ENCODE results near the gene CCDC116.
A peak's percentile ranks its signal among the peaks of the same experiment; 100 is the strongest.
"Not testable (repeated sequence)": the region's sequence is repeated elsewhere in the genome, so short reads cannot be mapped to it uniquely, and the experiment has no call there.

CCDC116 gene, protein sequence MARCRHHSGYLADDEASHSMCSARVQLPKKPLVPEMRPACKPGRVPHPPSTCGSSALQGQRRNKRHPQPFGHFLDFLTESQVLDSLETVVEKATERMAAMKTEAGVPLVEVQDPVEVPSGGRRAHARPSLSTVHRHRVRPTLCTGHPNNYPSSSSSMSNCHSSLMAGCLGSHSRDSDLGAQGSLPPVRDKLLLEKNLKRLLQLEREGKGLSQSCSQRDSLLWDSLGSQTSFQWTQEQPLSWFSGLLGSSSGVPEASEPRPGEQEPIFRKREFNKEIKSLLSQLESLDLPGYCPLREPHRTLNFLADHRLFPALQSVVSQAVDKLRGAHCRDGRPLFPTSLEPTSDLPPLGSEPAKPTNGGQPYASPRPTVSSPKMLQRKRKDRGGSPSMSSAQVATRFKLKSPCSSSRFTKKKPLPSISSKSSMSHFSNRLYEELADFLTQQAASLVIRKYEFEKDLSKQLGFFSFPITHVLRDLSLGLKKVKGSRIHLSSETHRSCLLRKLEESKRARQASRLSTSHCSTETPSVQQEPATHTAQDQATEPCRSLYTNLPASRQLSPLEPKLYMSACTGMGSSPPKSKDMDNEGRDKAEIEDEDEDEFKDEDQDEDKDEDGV

DNA sequence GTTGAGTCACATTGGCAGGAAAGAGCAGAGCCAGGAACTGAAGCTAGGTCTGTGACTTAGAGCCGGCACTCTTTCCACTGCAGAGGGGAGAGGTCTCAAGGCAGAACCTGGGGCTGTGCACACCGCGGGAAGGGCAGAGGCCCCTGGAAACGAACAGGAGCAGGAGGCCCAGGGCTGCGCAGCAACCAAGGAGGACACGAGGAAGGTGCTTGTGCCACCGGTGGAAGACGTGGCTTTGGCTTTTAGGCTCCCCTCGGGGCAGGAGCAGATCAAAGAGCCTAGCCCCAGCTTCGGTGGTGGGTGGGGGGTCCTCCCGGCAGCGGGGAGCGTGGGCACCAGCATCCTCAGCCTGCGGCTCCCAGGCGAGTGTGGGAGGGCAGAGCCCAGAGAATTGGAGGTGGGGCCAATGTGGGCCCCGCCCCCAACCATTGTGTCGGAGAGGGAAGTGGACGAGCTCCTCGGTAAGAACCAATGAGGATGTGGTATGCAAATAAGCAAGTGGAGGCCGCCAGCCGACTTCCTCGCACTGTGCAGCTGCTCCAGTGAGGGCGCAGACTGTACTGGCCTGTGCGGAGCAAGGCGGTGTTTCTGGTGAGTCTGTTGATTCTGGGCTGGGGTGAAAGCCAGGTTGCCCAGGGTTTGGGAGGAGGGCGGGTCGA, at the start of gene CCDC116:
CCDC116 (plus strand) TSS at position 524 of the 659 bp plus-strand sequence. CDS start 422 bp downstream, outside the sequence.
- DNase-seq, result peak; percentile 73

DNA sequence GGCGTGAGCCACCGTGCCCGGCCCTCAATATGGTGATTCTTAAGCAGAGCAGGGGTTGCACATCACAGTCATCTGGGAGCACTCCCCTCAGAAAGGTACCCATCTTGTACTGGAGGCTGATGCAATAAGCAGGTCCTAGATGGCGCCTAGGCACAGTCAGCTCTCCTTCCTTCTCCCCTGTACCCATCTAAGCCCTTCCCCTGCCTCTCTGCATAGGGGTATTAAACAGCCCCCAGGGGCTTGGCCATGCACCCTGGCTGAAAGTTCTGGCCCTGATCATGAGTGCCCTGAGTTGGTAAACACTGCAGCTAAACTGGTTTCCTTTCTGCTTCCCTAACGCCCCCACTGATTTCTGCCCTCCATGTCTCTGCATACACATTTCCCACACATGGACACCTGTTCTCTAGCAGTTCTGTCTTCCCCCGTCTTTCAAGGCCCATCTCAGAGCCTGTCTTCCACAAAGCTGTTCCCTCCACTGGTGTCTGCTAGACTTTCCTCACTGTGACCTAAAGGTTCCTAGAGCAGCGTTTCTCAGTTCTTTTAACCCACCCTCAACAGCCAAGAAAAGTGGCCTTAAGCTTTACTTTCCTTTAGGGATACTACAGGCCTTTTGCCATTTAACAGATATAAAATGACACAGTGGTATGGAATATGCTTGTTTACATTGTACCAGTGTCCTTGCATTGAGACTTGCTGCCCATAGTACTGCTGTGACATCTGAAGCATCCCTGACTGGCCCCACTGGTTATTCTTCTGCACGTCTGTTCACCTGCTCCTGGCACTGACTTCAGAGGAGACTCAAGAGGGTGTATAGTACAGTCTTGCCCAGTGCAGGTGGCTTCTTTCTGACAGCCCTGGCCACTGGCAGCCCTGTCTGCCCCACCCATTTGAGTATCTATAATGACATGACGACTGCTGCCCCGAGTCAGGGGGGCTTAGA, 49.5 kb upstream of the CCDC116 start:
- DNase-seq, result no peak

DNA sequence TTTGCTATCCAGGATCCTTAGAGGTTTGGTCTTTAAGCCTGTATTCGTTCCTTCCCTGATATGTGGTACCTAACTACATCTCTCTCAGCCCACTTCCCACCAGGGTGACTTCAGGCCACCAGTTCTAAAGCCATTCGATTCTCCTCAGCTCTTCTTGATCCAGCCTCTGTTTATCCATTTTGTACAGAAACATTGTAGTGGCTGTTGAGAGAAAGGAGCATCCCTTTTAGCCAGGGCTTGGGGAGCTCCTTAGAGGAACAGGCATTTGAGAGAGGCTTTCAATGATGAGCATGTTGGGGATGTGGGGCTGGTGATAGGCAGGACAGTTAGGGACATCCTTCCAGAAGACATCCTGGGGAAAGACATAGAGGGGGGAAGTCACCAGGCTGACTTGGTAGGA, 47.2 kb upstream of the CCDC116 start:
- DNase-seq, result no peak

DNA sequence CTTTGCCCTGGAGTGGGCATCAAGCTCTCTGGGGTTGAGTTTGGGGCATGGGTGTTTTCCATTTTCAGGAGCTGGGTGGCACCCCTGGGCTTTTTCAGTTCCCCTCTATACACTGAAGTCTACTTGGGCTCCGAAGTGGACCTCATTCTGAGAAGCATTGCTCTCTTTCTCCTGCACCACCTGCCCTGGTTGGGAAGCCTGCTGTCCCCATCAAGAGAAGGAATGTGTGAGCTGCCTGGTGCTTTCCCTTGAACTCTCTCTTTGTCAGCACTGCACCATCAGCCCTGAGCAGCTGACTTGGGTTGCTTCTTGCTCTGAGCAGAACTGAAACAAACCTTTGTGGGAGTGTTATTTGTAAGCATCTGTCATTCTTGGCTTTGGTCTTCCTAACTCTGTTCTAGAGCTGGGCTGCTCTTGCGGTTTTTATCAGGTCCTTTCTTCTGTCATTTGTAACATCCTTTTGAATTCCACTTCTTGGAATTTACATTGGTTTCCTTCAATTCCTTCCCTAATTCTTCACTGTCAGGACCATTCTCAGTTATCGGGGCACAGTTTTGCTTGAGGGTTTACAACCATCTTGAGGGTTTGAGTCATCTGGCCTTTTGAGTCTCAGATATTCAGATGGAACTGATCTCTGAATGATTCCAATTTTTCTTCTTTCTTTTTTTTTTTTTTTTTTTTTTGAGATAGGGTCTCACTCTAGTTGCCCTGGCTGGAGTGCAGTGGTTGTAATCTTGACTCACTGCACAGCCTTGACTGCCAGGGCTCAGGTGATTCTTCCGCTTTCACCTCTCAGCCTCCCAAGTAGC, 44.6 kb upstream of the CCDC116 start:
- DNase-seq, result no peak

DNA sequence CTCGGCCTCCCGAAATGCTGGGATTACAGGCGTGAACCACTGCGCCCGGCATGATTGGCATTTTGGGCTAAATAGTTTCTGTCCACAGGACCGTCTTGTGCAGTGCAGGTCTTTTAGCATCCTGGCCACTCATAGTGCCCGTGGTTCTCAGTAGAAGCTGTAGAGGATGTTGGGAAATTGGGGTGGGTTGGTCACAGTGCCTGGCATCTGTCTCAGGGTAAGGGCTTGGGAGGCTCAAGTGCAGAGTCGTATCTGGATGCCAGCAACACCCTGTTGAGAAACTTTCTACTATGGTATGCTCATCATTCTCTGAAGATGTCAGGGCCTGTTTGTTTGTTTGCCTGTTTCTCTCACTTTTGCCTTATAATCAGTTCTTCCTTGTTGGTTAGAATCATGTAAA, 43.2 kb upstream of the CCDC116 start:
- no peak for DNase-seq

DNA sequence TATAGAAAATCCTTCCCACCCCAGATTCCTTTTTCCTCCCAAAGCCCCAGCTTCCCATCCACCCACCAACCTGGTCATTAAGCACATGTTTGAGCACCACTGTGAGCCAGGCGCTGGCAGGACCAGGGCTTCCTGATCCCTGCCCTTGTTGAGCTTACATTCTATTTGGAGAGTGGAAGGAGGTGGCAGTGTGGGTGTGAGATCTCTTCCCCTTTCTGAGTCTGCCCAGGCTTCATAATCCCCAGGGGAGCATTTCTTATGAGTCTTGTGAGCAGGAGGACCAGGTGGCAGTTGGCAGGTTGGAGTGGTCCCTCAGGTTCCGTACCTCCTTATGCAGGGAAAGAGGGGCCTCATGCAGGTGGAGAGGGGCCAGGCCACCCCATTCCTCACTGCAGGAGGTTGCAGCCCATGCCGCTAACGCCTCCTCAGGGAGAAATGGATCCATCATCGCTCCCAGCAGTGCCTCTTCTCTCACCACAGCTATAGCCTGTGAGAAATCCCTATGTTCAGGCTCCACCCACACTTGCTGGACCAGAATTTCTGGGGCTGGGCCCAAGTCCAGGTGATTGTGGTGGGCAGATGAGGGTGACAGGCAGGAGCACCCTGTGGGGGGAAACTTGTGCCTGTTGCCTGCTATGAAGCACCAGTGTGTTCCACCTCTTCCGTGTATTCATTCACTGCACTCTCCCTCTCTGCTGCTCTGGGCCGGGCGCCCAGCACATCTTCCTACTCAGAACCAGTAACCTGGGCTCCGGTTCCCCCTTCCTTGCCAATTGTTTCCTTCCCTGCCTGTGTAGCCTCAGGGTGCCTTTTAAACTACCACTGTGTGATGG, 41.5 kb upstream of the CCDC116 start:
- DNase-seq, result no peak

DNA sequence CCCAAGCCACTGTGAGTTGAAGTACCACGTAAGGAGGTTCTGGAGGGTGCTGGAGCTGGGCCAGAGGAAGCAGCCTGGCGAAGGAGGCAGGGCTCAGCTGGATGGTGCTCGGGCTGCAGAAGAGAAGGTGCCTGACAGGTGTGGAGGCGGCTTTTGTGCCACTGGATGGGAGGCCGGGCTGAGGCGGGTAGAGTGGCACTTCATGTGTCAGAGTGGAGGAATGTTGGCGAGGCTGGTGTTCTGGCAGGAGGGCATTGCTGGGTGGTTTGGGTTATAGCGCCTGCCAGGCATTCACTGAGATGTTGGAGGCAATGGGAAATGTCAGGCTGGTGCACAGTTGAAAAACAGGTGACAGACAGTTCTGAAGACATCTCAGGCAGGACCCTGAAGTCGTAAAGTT, 40.9 kb upstream of the CCDC116 start:
- no peak for DNase-seq

DNA sequence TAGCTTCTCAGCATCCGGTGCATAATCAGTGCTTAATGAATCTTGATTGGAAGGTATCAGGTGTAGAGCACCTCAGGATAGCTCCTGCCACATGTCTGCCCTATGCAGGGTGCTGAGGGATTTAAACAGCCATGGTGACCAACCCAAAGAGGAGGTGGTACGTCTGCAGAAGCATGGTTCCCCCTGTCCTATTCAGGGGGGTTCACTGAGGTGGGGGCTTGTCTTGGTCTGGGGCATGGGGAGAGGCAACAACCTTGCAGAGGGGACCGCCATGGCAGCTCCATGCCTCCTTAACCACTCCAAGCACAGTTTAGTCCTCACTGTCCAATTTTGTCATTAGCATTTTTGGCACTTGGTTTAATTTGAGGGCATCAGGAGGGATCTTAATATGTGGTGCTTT, 40.1 kb upstream of the CCDC116 start:
- DNase-seq, result no peak

DNA sequence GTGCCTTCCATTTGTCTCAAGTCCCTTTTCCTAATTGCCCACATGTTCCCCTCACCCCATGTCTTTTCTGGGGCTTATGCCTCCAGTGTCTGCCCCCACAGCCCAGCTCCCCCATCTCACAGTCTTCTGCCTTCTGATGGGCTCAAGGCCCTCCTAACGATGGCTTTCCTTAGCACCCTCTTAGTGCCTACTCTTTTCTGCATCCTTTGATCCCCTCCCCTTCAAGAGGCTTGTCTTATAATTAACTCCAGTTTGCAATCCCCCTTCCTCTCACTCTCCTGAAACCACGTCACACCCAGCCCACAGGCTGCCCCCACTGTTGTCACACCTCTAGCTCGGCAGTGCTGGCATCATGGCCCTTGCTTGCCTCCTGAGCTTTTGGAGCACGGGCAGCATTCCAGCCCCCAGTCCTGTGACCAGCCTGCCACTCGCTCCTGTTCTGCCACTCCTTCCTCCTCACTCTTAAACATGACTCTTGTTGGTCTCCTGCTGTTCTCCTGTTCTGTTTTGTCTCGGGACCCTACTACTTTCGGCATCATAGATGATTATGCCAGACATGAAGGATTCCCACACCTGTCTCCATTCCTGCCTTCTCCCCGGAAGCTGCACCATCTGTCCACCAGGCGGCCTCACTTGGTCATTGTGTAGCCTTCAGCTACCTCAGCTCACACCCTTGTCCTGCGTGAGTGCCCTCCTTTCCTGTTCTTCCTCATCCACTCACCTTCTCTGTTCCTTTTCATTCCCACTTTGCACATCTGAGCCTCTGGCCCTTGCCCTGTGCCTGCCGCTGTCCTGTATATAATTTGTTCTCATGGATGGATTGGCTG, 38.9 kb upstream of the CCDC116 start:
- DNase-seq, result no peak

DNA sequence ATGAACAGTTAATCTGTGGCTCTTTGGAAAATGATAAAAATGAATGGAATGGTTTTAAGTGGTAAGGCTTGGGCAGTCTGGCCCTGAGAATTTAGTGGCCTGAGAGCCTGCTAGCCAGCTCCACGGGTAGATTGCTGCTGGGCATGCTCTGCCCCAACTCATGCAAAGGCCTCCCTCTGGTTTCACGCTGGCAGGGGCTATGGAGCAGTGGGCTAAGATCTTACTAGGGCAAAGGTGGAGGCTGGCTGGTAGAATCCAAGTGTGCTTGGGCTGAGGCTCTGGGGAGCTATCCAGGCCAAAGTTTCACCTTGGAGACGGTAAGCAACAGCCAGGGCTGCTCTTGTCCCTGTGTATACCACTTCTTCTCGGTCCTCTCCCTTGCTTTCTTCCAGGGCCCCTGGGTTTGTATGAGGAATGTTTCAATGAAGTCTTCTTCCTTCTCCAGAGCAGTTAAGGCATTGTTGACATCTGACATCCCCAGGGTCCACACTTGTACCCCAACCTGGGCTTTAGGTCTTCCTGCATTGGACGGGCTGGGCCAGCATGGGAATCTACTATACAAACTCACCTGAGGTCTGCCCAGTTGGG, 37.6 kb upstream of the CCDC116 start:
- no peak for DNase-seq

DNA sequence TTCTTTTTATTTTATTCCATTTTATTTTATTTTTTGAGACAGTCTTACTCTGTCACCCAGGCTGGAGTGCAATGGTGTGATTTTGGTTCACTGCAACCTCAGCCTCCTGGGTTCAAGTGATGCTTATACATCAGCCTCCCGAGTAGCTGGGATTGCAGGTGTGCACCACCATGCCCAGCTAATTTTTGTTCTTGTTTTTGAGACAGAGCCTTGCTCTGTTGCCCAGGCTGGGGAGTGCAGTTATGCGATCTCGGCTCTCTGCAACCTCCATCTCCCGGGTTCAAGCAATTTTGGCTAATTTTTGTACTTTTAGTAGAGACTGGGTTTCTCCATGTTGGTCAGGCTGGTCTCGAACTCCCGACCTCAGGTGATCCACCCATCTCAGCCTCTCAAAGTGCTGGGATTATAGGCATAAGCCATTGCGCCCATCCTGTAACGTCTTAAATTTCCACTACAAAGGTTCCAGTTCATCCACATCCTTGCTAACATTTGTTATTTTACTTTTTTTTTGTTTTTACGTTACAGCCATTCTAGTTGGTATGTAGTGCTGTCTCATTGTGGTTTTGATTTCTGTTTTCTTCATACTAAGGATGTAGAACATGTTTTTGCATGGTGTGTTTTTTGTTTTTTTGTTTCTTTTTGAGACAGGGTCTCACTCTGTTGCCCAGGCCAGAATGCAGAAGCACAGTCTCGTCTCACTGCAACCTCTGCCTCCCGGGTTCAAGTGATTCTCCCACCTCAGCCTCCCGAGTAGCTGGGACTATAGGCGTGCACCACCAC, 36.0 kb upstream of the CCDC116 start:
- DNase-seq, result not testable (repeated sequence)

DNA sequence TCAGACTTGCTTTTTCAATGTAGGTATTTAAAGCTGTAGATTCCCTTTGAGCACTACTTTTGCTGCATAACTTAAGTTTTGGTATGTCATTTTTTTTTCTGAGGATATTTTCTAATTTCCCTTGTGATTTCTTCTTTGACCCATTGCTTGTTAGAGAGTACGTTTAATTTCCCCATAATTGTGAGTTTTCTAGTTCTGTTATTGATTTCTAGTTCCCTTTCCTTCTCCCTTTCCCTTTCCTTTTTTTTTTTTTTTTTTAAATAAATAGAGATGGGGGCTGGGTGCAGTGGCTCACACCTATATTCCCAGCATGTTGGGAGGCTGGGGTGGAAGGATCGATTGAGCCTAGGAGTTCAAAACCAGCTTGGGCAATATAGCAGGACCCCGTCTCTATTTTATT, 34.3 kb upstream of the CCDC116 start:
- no peak for DNase-seq

DNA sequence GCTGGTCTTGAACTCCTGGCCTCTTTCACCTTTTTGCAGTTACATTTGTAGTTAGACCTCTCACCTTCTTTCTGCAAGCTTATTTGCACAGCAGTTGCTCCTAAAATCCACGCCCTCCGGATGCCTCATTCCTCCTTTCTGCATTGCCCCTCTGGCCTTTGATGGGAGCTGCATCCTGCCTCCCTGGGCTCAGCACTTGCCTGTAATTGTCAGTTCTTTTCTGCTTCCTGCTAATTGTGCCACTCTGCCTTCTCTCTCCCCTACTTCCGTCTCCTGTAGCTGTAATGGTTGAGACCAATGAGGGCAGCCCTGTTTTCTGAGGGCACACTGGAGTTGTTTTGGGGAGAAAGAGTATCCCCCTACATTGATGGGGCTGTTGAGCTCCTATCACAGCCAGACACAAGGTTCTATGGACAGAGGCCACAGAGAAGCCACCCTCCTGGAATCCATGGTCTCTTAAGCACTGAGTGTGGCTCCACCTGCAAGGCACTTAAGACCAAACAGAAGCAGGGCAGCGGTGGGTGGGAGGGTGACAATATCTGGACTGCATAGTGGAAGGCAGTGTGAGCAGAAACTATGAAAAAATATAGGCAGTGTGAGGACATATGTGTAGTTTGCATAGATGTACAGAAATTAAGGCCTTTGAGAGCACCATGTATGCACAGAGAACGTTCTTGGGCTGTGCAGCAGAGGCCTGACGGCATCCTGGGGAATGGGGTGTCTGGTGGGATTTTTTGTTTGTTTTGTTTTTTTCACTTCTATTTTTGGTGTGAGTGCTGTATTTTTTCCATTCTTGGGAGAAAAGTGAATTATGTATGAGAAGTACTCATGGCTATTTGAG, 33.3 kb upstream of the CCDC116 start:
- DNase-seq, result no peak

DNA sequence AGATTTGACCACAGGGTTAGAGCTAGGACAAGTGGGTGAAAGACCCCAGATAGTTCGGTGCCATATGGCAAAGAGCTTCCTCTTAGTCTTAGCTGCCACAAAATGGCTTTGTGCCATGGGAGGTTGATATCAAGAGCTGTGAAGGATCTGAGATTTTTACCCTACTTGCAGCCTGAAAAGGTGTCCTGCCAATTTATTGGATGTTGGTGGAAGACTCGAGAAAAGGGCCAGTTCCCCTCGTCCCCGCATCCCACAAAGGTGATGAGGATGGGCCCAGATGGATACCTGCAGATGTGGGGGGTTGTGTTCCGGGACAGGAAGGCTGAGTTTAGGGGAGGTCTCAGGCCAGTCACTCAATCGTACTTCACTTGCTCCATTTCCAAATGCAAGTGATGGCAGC, 30.0 kb upstream of the CCDC116 start:
- no peak for DNase-seq

DNA sequence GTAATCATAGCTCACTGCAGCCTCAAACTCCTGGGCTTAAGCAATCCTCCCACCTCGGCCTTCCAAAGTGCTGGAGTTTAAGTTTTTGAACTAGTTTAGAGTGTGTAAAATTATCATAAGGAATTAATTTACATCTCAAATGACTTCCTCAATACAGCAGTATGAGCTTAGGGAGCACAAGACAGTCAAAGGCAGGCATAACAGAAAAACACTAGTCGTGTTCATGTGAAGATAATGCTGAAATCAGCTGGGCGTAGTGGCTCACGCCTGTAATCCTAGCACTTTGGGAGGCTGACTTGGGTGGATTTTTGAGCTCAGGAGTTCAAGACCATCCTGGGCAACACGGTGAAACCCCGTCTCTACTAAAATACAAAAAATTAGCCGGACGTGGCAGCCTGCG, 28.6 kb upstream of the CCDC116 start:
- no peak for DNase-seq

DNA sequence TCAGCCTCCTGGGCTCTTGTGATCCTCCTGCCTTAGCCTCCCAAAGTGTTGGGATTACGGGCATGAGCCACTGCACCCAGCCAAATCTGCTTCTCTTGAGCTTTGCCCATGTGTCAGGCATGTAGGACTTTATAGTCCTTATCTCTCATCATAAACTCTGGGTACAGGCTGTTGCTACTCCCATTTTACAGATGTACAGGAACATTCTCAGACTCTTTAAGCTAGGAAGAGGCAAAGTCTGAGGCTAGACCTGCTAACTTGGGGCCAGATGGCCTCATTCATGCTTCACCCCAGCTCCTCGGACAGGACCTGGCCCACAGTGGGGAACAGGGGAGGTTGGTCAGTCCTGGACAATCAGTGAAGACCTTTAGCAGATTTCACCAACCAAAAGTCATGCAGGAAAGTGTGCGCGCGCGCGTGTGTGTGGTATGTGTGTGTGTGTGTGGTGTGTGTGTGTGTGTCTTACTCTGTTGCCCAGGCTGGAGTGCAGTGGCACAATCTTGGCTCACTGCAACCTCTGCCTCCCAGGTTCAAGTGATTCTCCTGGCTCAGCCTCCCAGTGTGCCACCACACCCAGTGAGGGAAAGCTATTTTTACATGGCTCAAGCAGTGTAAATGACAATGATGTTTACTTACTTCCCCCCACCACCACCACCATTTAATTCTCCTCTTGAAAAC, 26.5 kb upstream of the CCDC116 start:
- no peak for DNase-seq

DNA sequence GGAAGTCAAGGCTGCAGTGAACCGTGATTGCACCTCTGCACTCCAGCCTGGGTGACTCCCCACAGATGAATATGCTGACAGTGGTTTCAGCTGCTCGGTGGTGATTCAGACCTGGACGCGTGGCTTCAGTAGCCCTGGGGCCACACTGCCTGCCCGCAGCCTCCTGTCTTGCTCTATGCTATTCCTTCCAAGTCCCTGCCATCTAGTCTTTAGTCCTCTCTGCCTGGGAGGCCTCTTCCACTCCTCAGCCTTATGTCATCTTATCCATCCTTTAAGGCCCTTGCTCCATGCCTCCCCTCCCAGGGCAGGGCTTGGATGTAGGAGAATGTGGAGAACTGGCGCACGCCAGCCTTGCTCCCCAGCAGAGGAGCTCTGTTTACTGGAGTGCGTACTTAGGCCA, 25.8 kb upstream of the CCDC116 start:
- DNase-seq, result no peak
